ENCODE measurements around the gene ST14.

- TF ChIP-seq, protein P1, sequence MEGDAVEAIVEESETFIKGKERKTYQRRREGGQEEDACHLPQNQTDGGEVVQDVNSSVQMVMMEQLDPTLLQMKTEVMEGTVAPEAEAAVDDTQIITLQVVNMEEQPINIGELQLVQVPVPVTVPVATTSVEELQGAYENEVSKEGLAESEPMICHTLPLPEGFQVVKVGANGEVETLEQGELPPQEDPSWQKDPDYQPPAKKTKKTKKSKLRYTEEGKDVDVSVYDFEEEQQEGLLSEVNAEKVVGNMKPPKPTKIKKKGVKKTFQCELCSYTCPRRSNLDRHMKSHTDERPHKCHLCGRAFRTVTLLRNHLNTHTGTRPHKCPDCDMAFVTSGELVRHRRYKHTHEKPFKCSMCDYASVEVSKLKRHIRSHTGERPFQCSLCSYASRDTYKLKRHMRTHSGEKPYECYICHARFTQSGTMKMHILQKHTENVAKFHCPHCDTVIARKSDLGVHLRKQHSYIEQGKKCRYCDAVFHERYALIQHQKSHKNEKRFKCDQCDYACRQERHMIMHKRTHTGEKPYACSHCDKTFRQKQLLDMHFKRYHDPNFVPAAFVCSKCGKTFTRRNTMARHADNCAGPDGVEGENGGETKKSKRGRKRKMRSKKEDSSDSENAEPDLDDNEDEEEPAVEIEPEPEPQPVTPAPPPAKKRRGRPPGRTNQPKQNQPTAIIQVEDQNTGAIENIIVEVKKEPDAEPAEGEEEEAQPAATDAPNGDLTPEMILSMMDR (conservative IDR thresholded peaks at IDR 0.05) = no peak
- TF ChIP-seq EZH2 (IDR thresholded peaks at IDR 0.05; ENCODE audit: low read depth) = no peak
These were observed 54.3 kb downstream of the ST14 start for GRCh38 chr11:130213979-130214281.
